ENCODE data around the gene MEG3.
"Not testable (repeated sequence)": the region's sequence is repeated elsewhere in the genome, so short reads cannot be mapped to it uniquely, and the experiment has no call there.

Gene MEG3

DNA sequence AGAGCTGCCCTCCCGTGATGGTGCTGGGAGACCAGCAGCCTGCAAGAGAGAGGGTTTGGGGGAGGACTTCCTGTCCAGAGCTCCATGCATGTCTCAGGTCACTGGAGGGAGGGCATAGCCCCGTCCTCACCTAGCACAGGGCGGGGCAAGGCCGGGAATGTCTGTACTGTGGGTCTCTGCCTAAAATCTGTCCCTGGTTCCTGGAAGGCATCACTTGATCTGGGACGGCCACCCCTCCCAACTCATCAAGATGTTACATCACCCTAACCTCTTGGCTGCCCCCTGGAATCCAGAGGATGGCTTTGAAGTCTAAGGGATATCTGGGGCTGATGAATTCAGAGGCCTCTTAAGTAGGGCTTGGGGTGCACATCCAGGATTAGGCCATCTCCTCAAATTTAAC is 37.0 kb upstream of the MEG3 start:
- DNase-seq (ENCODE audit: low spot score) = no peak

DNA sequence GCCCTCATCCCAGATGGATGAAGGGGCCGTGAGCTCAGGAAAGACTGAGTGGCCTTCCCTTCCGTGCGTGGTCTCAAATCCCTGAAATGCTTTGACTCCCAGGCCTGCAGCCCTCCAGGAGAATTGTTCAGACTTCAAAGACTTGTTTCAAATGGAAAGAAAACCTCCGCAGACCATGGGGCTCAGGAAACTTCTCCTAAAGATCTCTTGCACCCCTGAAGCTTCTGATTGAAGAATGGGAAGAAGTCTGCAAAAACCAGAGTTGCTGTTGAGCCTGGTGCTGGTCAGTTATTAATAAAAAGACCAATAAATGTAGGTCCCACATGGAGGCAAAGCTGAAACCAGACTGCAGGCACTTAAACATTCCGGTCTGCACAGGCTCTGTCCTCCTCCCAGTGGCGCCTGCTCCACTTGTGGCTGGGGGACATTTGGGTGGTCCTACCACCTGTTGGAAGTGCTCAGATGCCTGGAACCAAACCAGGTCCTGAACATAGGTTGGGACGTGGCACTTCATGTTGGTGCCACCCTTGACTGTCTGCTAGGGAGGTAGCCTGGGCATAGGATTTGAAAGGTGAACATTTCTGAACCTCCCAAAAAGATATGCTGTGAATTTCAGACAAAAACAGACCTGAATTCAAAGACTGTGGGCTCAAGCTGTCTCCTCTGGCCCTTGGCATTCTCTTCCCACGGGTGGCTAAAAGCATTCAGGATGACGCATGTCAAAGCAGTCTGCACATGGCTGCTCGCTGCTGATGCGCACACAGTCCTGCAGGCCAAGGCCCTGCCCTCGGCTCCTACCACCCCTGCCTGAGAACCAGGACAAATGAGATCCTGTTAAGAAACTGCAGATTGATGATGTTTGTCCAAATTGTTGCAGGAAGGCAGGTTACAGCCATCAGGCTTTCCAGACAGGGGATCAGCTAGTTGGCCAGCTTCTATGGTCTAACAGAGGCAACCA is 36.2 kb upstream of the MEG3 start:
- no peak for DNase-seq (ENCODE audit: low spot score)

DNA sequence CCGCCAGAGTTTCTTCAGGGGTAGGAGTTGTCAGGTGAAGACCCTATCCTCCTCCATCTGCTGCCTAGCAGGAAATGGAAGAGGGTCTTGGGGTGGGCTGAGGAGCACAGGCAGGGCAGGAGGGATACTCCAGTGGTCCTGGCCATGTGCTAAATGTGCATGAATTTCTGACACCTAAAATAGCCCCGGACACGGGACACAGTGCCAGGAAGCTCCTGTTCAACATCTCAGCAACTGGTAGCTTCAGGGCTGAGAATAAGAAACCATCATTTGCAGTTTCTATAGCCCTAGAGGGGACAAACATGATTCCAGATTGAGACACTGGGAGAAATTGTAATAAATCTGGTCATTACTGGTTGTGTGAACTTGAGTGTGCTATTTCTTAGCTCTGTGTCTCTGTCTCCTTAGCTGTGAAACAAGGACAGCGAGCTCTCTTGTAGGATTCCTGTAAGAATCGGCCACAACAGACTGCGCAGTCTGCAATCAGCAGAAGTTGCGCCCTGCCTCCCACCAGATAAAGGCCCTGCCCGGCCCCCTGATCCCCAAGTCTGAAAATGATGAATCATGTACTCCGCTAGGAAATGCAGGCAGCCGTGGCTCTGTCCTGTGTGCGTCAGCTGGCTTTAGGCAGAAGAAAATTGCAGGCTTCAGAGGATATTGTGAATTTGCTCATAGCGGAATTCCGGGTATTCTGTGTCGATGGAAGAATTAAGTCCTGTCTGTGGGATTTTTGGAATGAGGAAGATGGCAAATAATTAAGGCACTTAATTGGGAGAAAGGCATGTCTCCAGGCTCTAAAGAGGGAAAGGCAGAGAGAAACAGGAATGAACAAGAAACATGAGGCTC is 35.2 kb upstream of the MEG3 start:
- no peak for DNase-seq (ENCODE audit: low spot score)

DNA sequence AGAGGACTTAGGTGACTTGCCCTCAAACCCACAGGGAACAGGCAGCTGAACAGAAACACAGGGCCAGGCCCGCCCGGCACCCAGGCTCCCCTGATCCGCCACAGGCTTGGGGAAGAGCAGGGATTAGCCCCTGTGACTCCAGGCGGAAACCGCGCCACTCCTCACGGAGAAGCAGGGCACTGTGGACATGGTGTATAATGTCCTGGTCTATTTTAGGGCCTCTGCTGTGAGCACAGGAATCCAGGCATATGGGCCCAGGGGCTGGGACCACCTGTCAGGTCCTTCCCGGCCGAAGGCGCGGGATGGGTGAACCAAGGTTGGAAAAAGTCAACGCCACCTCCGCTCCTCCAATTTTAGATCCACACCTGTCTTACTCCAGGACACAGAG is 34.6 kb upstream of the MEG3 start:
- DNase-seq (ENCODE audit: low spot score) = no peak

DNA sequence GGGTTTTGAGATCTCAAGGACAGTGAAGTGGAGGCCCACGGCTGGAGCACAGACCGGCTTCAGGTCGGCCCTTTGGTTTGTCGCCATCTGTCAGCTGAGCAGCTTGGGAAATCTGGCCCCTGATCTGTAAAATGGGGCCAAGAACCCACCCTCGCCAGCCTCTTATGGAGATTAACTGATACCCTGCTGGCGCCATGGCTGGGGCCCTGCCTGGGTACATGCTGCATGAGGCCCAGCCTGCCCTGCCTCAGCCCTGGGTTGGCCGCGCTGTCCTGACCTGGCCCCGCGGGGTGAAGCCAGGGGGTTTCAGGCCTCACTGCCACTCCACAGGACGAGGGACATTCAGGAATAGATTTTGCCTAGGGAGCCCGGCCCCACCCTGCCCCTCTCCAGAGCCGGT is 33.9 kb upstream of the MEG3 start:
- no peak for DNase-seq (ENCODE audit: low spot score)

DNA sequence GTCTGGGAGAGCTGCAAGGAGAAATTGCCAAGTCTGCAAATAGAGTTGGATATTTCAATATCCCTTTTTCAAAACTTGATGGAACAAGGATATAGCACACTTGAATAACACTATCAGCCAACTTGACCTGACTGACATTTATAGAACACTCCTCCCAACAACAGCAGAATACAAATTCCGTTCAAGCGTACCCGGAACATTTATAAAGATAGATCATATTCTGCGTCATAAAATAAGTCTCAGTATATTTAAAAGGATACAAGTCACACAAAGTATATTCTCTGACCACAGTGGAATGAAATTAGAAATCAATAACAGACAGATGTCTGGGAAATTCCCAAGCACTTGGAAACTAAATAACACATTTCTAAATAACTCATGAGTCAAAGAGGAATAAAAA is 29.0 kb upstream of the MEG3 start:
- no peak for DNase-seq (ENCODE audit: low spot score)

DNA sequence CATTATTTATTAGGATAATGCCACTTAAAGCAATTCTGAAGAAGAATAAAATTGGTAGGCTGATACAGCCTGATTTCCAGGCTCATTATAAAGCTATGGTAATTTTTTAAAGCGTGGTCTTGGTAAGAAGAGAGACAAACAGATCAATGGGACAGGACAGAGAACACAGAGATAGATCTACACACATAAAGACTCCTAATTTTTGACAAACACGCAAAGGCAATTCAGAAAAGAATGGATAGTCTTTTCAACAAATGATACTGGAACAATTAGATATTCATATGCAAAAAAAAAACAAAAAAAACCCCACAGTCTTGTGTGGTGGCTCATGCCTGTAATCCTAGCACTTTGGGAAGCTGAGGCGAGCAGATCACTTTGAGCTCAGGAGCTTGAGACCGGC is 25.9 kb upstream of the MEG3 start:
- no peak for DNase-seq (ENCODE audit: low spot score)

DNA sequence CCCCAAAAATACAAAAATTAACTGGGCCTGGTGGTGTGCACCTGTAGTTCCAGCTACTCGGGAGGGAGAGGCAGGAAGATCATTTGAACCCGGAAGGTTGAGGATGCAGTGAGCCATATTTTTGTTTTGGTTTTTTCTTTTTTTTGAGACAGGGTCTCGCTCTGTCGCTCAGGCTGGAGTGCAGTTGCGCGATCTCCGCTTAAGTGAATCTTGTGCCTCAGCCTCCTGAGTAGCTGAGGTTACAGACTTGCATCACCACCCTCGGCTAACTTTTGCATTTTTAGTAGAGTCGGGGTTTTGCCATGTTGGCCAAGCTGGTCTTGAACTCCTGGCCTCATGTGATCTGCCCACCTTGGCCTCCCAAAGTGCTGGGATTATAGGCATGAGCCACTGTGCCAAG is 24.5 kb upstream of the MEG3 start:
- not testable (repeated sequence) for DNase-seq (ENCODE audit: low spot score)

DNA sequence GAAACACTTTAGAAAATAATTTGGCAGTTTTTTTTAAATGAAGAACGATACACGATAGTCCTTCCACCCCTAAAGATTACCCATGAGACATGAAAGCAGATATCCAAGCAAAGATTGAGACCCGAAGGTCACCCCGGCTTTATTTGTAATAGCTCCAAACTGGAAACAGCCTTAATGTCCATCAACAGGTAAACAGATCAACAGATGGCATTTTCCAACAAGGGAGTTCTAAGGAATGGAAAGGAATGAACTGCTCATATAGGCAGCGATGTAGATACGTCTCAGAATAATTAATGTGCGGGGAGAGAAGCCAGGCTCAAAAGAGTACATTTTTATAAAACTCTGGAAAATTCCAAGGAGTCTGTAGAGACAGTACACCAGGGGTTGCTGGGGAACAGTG is 23.7 kb upstream of the MEG3 start:
- no peak for DNase-seq (ENCODE audit: low spot score)

DNA sequence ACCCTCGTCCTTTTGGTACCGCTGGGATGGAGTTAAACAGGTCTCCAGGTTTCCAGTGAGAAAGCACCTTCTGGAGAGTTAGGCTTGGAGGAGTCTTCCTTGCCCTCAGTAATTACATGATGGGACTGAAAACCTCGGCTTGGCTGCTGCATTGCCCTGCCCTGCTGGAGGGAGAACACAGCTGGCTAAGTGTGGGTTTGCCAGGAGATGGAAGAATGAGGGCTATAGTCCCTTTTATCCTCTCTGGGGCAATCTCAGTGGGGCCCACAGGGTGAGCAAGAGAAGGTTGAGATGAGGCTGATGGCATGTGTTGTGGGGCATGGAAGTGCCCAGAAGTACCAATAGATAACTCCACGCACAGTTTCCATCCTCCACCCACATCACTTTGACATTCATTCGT is 23.2 kb upstream of the MEG3 start:
- DNase-seq (ENCODE audit: low spot score) = no peak

DNA sequence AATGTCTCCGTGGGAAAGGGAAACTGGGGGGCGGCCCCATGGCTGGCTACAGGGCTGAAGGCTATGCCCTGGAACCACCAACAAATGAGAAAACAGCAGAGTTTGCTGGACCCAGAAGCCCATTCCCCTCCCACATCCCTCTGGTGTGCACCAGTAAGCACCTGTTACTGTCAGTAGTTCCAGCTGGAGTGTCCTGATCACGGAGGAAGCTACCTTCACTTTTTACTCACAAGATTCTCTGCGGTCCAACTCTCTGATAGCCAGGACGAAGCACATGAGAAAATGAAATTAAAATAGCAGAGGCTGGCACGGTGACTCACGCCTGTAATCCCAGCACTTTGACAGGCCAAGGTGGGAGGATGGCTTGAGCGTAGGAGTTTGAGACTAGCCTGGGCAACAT is 22.7 kb upstream of the MEG3 start:
- DNase-seq (ENCODE audit: low spot score) = no peak

DNA sequence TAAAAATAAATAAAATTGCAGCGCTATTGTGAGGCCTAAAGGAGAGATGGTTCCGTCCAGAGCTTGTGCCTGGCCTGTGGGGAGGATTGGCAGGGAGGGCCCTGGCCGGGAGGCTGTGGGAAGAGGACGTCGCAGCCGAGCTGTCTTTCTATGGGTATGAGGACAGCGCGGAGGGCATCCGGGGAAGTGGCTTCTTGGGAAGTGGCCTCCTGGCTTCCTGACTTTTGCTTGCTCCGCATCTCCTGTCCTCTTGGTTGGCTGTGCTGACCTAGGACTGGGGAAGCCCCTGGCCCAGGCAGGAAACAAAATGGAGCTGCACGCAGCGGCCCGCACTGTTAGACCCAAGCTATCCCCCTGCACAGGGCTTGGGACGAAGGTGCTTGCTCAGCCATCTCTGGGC is 22.2 kb upstream of the MEG3 start:
- no peak for DNase-seq (ENCODE audit: low spot score)

DNA sequence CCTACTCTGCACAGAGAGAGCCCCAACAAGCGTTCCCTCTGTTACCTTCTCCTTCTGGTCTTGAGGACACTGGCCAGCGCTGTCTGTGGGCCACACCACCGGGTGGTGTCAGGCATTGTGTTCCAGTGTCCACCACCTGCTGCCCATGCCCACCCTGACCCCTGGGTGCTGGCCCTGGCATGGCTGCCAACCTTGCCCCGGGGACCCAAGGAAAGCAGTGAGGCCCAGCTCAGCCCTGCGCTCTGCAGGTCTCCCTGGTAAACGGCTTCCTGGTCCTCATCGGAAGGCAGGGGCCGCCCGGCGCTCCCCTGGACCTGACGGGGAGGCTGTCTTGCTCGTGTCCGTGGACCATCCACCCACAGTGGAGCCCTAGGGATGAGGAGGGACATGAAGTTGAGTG is 21.8 kb upstream of the MEG3 start:
- no peak for DNase-seq (ENCODE audit: low spot score)

DNA sequence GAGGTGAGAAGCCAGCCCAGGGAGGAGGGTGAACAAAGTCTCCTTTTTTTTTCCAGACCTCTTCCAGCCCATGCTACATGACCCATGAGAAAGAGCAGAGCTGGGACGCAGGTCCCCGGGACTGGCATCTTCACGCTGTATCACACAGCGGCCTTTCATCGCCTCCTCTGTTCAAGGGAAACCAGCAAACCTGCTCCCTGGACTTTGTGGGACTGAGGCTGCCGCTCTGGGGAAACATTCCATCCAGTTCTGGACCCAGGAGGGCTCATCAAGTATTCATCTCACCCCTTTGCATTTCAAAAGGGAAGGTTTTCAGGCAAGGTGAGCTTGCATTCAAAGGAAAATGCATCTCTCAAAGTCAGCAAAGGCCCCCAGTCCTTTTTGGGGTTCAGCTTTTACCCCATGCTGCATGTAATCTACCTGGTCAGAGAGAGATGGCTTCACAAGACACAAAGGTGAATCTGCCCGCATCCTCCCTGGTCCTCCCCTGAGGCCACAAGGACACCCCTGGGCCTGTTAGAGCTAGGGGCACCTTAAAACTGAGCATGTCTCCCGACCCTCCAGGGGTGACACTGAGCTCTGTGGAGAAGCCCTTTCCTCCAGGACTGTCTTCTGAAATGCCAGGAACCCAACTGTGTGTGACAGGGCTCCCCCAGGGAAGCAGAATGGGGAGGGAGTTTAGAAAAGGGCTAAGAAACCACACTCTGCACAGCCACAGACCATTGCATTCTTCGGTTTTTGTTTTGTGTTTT is 21.2 kb upstream of the MEG3 start:
- DNase-seq (ENCODE audit: low spot score) = no peak

DNA sequence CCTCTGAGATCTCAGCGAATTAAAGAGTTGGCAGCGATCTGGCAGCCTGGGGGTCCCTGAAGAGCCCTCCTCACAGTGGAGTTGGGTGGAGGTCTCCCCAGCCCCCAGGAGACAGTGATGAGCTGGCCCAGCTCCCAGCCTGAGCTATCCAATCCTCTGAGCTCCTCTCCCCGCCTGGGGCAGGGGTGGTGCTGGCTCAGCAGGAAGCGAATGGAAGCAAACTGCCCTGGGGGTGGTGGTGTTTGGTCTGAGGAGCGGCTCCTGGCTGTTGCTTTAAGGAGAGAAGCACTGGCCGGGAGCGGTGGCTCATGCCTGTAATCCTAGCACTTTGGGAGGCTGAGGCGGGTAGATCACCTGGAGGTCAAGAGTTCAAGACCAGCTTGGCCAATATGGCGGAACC is 19.5 kb upstream of the MEG3 start:
- no peak for DNase-seq (ENCODE audit: low spot score)

DNA sequence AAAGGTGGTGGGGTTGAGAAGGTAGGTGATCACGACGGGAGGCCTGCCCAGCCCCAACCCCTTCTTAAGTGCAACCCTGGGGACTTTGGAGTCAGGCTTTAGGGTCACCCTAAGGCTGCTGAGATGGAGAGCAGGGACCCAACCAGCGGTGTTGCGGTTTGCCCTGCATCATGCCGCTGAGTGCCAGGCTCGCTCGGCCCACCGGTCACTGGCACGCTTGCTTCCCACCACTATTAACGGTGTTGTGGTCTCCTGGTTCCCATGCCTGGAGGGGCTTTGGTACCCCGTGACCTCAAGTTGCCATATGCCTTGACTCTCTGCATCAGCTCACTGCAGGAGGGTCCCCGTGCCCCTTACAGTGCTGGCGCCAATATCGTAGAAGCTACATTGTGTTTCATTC is 18.4 kb upstream of the MEG3 start:
- no peak for DNase-seq (ENCODE audit: low spot score)

DNA sequence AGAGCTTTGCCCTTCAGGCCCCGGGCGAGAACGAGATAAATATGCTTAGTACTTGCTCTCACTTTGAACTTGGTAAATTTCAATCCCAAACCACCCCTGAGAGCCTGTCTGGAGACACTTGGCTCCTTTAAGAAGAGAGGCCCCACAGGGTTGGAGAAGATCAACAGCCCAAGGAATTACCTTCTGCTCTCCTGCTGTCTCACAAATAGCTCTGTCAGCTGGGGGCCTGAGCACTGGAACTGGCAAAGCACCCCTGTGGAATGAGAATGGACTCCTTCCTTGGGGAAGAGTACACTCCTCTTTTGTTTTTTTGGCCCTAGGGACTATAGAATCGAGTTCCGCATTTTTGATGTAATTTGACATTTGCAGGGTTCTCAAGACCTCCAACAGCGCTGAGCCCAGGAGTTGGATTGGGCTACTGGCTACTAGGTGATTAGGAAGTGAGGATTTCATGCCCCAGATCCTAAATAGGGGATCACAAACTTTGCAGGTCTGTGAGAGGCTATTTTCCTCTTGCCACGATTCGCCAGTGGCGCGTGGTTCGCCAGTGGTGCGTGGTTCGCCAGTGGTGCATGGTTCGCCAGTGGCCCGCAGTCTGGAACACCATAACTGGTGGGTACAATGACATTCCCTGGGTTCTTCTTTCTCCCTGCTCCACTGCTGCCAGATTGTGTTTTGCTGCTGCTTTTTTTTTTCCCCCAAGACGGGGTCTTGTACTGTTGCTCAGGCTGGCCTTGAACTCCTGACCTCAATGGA is 17.8 kb upstream of the MEG3 start:
- no peak for DNase-seq (ENCODE audit: low spot score)

DNA sequence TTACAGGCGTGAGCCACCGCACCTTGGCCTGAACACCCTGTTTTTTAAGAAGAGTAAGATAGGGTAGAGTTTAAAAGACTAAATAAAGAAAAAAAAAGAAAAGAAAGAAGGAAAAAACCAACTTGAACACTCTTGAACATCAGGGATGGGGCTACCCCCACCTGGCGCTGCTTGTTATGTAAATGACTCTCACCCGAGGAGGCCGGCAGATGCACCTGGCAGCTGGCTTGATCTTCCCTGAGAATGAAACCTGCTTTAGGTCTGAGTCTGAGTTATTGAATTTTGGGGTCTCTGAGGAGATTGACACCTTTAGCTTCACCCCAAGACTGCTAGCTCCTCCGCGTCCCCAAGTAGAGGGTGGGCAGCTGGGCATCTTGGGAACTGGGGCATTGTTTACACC is 15.5 kb upstream of the MEG3 start:
- DNase-seq (ENCODE audit: low spot score) = no peak

DNA sequence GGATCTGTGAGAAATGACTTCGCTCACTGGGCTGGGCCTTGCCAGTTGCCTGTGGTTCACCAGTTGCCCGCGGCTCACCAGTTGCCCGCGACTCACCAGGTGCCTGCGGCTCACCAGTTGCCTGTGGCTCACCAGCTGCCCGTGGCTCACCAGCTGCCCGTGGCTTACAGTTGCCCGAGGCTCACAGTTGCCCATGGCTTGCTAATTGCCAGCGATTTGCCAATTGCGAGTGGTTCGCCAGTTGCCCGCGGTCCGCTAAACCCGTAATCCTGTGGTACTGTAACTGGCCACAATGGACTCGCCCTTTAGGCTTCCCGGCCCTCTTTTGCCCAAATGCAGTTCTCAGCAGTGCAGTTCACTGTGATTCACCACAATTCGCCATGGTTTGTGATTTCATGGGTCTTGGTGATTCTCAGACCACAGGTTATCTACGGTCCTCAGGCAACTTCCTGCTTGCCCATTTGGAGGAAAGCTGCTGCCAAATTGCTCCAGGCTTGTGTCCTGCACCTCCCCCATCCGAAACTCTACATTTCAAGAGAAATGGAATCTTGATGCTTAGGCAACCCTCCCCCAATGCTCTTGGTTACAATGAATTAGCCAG is 15.0 kb upstream of the MEG3 start:
- DNase-seq (ENCODE audit: low spot score) = no peak

DNA sequence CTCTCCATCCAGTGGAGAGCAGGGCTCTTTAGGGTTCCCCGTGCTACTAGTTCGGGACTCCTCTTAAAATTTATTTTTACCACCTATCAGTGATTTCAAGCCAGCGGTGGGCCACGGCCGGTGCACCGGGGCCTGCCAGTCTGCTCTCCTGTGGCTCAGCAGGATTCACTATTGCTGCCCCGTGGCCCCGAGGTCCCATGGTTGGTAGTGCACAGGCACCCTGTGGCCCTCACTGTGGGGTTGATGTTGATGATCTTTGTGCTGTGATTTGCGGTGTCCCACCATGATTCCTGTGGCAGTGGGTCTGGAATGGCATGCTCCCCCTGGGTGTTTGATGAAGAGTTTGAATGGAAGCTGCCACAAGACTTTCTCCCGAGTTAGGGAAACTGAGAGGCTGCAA is 12.6 kb upstream of the MEG3 start:
- no peak for DNase-seq (ENCODE audit: low spot score)

DNA sequence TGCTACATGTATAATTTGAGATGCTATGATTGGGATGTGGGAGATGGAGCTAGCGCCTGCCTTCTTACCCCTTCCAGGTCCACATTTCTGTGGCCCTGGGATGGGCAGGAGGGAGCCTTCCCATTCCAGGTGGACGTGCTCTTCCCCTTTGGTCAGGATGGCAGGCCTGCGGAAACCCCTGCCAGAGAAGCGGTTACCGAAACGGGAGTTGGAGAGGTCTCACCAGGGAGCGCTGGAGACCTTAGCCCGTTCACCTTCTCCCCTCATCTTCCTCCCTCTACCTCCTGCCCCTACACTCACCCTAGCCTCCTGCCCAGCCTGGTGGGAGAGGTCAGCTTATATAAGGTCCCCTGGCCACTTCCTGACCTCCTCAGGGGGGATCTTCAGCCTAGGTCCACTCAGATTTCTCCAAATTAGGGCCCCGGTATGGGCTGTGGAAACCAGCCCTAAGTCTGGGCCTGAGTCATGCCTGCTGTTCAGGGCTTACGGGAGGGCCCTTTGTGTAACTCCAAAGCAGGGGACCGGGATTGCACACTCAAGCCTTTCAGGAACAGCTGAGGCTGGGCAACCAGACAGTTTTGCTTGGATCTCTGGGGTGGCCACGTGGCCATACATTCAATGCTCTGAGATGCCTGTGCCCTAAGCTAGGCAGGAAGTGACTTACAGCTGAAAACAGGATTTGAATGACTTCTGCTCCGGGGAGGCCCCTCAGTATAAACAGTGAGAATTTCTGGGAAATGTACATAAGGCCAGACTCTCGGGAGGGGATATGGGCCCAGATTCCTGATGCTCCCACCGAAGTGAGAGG is 10.2 kb upstream of the MEG3 start:
- DNase-seq (ENCODE audit: low spot score) = no peak

Data from iPS-NIHi11 (cell line).